Measurements from ENCODE around the gene BMPER. TPM values are rescaled to one million over a fixed set of nuclear protein-coding genes. Genes with fewer than 3 reads are reported as not detected.

Gene BMPER
- total and polyA plus RNA-seq, 10 of the 15 experiments (the other 5 are each of a cell fraction or from before 2014, with no cell fraction given): 0.02 to 0.08 TPM; not detected in 8

DNA sequence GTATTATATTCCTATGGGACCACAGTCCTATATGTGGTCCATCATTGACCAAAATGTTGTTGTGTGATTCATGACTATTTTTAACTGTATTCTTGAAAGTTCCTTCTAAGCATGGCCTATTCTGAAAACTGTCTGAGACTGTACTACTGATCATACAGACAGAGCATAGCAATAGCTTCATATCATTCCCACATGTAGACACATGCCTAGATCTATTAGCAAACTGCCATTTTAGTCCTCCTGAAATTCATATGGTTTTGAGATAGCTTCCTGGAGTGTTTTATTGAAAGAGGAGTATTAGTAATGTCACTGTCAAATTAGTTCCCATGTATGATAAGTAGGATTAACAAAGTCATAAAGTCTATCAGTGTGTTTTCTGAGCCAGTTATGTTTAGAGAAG lies 157.5 kb downstream of the BMPER start:
- H3K9ac ChIP-seq (ENCODE audit: control insufficient read depth, insufficient read depth, low read length): no peak overlapping the region
- H2AFZ ChIP-seq (ENCODE audit: control insufficient read depth, low read depth, low read length): no peak overlapping the region
- H3K9me3 ChIP-seq (replicated peaks; ENCODE audit: control insufficient read depth, insufficient read depth, low read length): no peaks in the 10 kb centered on the region
- H3K79me2 ChIP-seq (ENCODE audit: control insufficient read depth, insufficient read depth, low read length): no peaks in the 10 kb centered on the region
- FAIRE-seq: no peak
- H4K20me1 ChIP-seq (ENCODE audit: control insufficient read depth, insufficient read depth): no peaks in the 10 kb centered on the region
- H3K27me3 ChIP-seq (replicated peaks in 1 of 2; ENCODE audit: control insufficient read depth in 2 of 2, insufficient read depth in 2 of 2, low read length in 1 of 2): no peaks in the 10 kb centered on the region
- no peak overlapping the region for H3K27ac ChIP-seq (ENCODE audit: control insufficient read depth, insufficient read depth)
- no TSS peak for BruUV-seq (replicated peaks)
- no peak overlapping the region for H3K4me3 ChIP-seq
- ChIA-PET CTCF (no interaction called here), POLR2A (no interaction called here), RAD21 (ENCODE audit: unreplicated experiment) (no interaction called here), SMC1A (ENCODE audit: uncharacterized antibody, unreplicated experiment) (no interaction called here)
- no peak overlapping the region for H3K4me2 ChIP-seq (ENCODE audit: control insufficient read depth, insufficient read depth)
- intact Hi-C loops (cut with micrococcal nuclease; ENCODE audit: unreplicated experiment) (no loop called here), in situ Hi-C loops (cut with MboI) (no loop called here)
- no peak for ATAC-seq
- no peaks in the 10 kb centered on the region for H3K36me3 ChIP-seq (ENCODE audit: control insufficient read depth in 2 of 2, insufficient read depth in 2 of 2, low read length in 1 of 2)
- TF ChIP-seq MYB (IDR thresholded peaks at IDR 0.05; ENCODE audit: borderline replicate concordance, low read depth, low read length): no peak
- TF ChIP-seq, protein P1, sequence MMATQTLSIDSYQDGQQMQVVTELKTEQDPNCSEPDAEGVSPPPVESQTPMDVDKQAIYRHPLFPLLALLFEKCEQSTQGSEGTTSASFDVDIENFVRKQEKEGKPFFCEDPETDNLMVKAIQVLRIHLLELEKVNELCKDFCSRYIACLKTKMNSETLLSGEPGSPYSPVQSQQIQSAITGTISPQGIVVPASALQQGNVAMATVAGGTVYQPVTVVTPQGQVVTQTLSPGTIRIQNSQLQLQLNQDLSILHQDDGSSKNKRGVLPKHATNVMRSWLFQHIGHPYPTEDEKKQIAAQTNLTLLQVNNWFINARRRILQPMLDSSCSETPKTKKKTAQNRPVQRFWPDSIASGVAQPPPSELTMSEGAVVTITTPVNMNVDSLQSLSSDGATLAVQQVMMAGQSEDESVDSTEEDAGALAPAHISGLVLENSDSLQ (IDR thresholded peaks at IDR 0.05): no peak
- no peak for TF ChIP-seq E4F1 (IDR thresholded peaks at IDR 0.05; ENCODE audit: borderline replicate concordance, partially characterized antibody)
- TF ChIP-seq YBX1 (IDR thresholded peaks at IDR 0.05): no peak
- TF ChIP-seq, protein P2, sequence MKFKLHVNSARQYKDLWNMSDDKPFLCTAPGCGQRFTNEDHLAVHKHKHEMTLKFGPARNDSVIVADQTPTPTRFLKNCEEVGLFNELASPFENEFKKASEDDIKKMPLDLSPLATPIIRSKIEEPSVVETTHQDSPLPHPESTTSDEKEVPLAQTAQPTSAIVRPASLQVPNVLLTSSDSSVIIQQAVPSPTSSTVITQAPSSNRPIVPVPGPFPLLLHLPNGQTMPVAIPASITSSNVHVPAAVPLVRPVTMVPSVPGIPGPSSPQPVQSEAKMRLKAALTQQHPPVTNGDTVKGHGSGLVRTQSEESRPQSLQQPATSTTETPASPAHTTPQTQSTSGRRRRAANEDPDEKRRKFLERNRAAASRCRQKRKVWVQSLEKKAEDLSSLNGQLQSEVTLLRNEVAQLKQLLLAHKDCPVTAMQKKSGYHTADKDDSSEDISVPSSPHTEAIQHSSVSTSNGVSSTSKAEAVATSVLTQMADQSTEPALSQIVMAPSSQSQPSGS (IDR thresholded peaks at IDR 0.05; ENCODE audit: low read length): no peak
- TF ChIP-seq MYC (IDR thresholded peaks at IDR 0.05; ENCODE audit: insufficient read depth, insufficient read length, insufficient replicate concordance, low read length, severe bottlenecking): no peak
- TF ChIP-seq, protein P3, sequence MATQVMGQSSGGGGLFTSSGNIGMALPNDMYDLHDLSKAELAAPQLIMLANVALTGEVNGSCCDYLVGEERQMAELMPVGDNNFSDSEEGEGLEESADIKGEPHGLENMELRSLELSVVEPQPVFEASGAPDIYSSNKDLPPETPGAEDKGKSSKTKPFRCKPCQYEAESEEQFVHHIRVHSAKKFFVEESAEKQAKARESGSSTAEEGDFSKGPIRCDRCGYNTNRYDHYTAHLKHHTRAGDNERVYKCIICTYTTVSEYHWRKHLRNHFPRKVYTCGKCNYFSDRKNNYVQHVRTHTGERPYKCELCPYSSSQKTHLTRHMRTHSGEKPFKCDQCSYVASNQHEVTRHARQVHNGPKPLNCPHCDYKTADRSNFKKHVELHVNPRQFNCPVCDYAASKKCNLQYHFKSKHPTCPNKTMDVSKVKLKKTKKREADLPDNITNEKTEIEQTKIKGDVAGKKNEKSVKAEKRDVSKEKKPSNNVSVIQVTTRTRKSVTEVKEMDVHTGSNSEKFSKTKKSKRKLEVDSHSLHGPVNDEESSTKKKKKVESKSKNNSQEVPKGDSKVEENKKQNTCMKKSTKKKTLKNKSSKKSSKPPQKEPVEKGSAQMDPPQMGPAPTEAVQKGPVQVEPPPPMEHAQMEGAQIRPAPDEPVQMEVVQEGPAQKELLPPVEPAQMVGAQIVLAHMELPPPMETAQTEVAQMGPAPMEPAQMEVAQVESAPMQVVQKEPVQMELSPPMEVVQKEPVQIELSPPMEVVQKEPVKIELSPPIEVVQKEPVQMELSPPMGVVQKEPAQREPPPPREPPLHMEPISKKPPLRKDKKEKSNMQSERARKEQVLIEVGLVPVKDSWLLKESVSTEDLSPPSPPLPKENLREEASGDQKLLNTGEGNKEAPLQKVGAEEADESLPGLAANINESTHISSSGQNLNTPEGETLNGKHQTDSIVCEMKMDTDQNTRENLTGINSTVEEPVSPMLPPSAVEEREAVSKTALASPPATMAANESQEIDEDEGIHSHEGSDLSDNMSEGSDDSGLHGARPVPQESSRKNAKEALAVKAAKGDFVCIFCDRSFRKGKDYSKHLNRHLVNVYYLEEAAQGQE (IDR thresholded peaks at IDR 0.05; ENCODE audit: low read depth, low read length): no peak
- no peak for TF ChIP-seq RAD51 (IDR thresholded peaks at IDR 0.05)
- no peak for TF ChIP-seq NRF1 (conservative IDR thresholded peaks at IDR 0.05; ENCODE audit: low read depth, low read length)
- TF ChIP-seq ELK1 (IDR thresholded peaks at IDR 0.05; ENCODE audit: low read depth, low read length): no peak
- no peak for TF ChIP-seq CHD4 (IDR thresholded peaks at IDR 0.05)
- TF ChIP-seq PAX8 (IDR thresholded peaks at IDR 0.05): no peak
- TF ChIP-seq, protein P4, sequence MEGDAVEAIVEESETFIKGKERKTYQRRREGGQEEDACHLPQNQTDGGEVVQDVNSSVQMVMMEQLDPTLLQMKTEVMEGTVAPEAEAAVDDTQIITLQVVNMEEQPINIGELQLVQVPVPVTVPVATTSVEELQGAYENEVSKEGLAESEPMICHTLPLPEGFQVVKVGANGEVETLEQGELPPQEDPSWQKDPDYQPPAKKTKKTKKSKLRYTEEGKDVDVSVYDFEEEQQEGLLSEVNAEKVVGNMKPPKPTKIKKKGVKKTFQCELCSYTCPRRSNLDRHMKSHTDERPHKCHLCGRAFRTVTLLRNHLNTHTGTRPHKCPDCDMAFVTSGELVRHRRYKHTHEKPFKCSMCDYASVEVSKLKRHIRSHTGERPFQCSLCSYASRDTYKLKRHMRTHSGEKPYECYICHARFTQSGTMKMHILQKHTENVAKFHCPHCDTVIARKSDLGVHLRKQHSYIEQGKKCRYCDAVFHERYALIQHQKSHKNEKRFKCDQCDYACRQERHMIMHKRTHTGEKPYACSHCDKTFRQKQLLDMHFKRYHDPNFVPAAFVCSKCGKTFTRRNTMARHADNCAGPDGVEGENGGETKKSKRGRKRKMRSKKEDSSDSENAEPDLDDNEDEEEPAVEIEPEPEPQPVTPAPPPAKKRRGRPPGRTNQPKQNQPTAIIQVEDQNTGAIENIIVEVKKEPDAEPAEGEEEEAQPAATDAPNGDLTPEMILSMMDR (IDR thresholded peaks at IDR 0.05 in 2 of 3, conservative IDR thresholded peaks at IDR 0.05 in 1 of 3; ENCODE audit: control insufficient read depth in 2 of 3, extremely low read depth in 1 of 3, insufficient read depth in 1 of 3, low read depth in 3 of 3, low read length in 3 of 3): no peak
- no peak for DNase-seq (ENCODE audit: low read depth, low spot score)
- H3K4me1 ChIP-seq (ENCODE audit: control insufficient read depth, insufficient read depth, low read length): no peaks in the 10 kb centered on the region
